Measurements from ENCODE around the gene S100A16.
"Not testable (repeated sequence)": the region's sequence is repeated elsewhere in the genome, so short reads cannot be mapped to it uniquely, and the experiment has no call there.

Gene S100A16

GRCh38 chr1:153612755-153613331 is at the start of gene S100A16:
Gene S100A16 (minus strand): TSS chr1:153613137. CDS start chr1:153608151, 4,986 bp downstream.
- no peak for DNase-seq

- DNase-seq = no peak
These were observed 49.3 kb upstream of the S100A16 start for GRCh38 chr1:153662269-153662668.

- no peak for DNase-seq
These were observed 48.3 kb upstream of the S100A16 start for GRCh38 chr1:153661111-153661708.

- DNase-seq = no peak
These were observed 46.7 kb upstream of the S100A16 start for GRCh38 chr1:153659656-153660055.

GRCh38 chr1:153659175-153659534 is 46.2 kb upstream of the S100A16 start:
- DNase-seq = no peak

- DNase-seq = peak; percentile 53
These were observed 45.6 kb upstream of the S100A16 start, which contains the start of gene SNAPIN for GRCh38 chr1:153658400-153659174. Gene SNAPIN (plus strand): TSS chr1:153658703. CDS start chr1:153658744, 41 bp downstream.

- DNase-seq = no peak
These were observed 42.4 kb upstream of the S100A16 start for GRCh38 chr1:153655333-153655732.

- no peak for DNase-seq
These were observed 40.0 kb upstream of the S100A16 start for GRCh38 chr1:153652805-153653500.

- DNase-seq = no peak
These were observed 38.8 kb upstream of the S100A16 start for GRCh38 chr1:153651771-153652170.

- no peak for DNase-seq
These were observed 36.9 kb upstream of the S100A16 start for GRCh38 chr1:153649863-153650235.

- DNase-seq = no peak
These were observed 36.4 kb upstream of the S100A16 start for GRCh38 chr1:153649137-153649862.

- no peak for DNase-seq
These were observed 35.2 kb upstream of the S100A16 start for GRCh38 chr1:153648000-153648643.

- DNase-seq = no peak
These were observed 34.4 kb upstream of the S100A16 start for GRCh38 chr1:153647346-153647714.

GRCh38 chr1:153646672-153647345 is 33.9 kb upstream of the S100A16 start:
- DNase-seq = no peak

- DNase-seq = no peak
These were observed 30.9 kb upstream of the S100A16 start for GRCh38 chr1:153643816-153644215.

GRCh38 chr1:153643100-153643499 is 30.2 kb upstream of the S100A16 start:
- DNase-seq = no peak

- no peak for DNase-seq
These were observed 29.2 kb upstream of the S100A16 start for GRCh38 chr1:153642161-153642560.

GRCh38 chr1:153640861-153641260 is 27.9 kb upstream of the S100A16 start:
- DNase-seq = no peak

GRCh38 chr1:153640213-153640612 is 27.3 kb upstream of the S100A16 start:
- not testable (repeated sequence) for DNase-seq

GRCh38 chr1:153639280-153639679 is 26.3 kb upstream of the S100A16 start:
- DNase-seq = no peak

- no peak for DNase-seq
These were observed 25.3 kb upstream of the S100A16 start for GRCh38 chr1:153638261-153638660.

GRCh38 chr1:153636312-153636711 is 23.4 kb upstream of the S100A16 start:
- DNase-seq = no peak
